GM23338 (cell line): ENCODE data around the gene PLAAT2. TPM values are rescaled to one million over a fixed set of nuclear protein-coding genes. Genes with fewer than 3 reads are reported as not detected.

Experiments used
- ATAC-seq: fragments of 200-7000 bp; cut with Tn5 transposase; 3 replicates; pipeline ENCODE4 v1.9.1; 2020
- DNase-seq: peaks from one replicate; pipeline ENCODE4 v3.0.0-alpha.2; 2015; ENCODE audit warnings: low spot score
- H2AFZ ChIP-seq: fragments of 200-600 bp; sonication (generic); 2 replicates; pipeline ENCODE4 v1.8.0; 2016; ENCODE audit warnings: antibody characterized with exemption, mild to moderate bottlenecking, moderate library complexity
- H3F3A ChIP-seq: fragments of 200-600 bp; sonication (generic); replicated peaks from 2 replicates; pipeline ENCODE4 v1.8.0; 2017; ENCODE audit warnings: antibody characterized with exemption, mixed run types, low read depth
- H3K27ac ChIP-seq: fragments of 200-600 bp; sonication (generic); 2 replicates; pipeline ENCODE4 v1.6.1; 2016; ENCODE audit warnings: low read depth
- H3K27me3 ChIP-seq: fragments of 200-600 bp; sonication (generic); 2 replicates; pipeline ENCODE4 v1.8.0; 2016; ENCODE audit warnings: mild to moderate bottlenecking, mixed run types, moderate library complexity; ENCODE audit not compliant: insufficient read depth
- H3K36me3 ChIP-seq: fragments of 200-600 bp; sonication (generic); 2 replicates; pipeline ENCODE4 v1.8.0; 2016; ENCODE audit warnings: mild to moderate bottlenecking; ENCODE audit not compliant: insufficient read depth
- H3K4me1 ChIP-seq: fragments of 200-600 bp; sonication (generic); 2 replicates; pipeline ENCODE4 v1.8.0; 2016; ENCODE audit warnings: mild to moderate bottlenecking, moderate library complexity; ENCODE audit not compliant: insufficient read depth
- H3K4me2 ChIP-seq: fragments of 200-600 bp; sonication (generic); 2 replicates; pipeline ENCODE4 v1.7.1; 2017; ENCODE audit warnings: mixed run types
- H3K4me3 ChIP-seq: fragments of 200-600 bp; sonication (generic); 2 replicates; pipeline ENCODE4 v1.6.1; 2016; ENCODE audit warnings: mixed run types
- H3K79me2 ChIP-seq: fragments of 200-600 bp; sonication (generic); replicated peaks from 2 replicates; pipeline ENCODE4 v1.8.0; 2017; ENCODE audit warnings: mild to moderate bottlenecking; ENCODE audit not compliant: insufficient read depth
- H3K9me2 ChIP-seq: fragments of 200-600 bp; sonication (generic); 2 replicates; pipeline ENCODE4 v1.8.0; 2017; ENCODE audit not compliant: insufficient read depth
- H4K20me1 ChIP-seq: fragments of 200-600 bp; sonication (generic); replicated peaks from 2 replicates; pipeline ENCODE4 v1.8.0; 2017; ENCODE audit warnings: mild to moderate bottlenecking; ENCODE audit not compliant: insufficient read depth
- H3K27ac Mint-ChIP-seq: 2 replicates; pipeline ENCODE4 v1.8.0; 2020; ENCODE audit warnings: inconsistent platforms, mild to moderate bottlenecking, moderate library complexity, mixed read lengths
- H3K27me3 Mint-ChIP-seq: 3 replicates; pipeline ENCODE4 v1.8.0; 2022; ENCODE audit warnings: low read depth, mild to moderate bottlenecking, moderate library complexity, mixed read lengths, inconsistent platforms; ENCODE audit not compliant: insufficient read depth, poor library complexity
- H3K36me3 Mint-ChIP-seq: 3 replicates; pipeline ENCODE4 v1.8.0; 2021; ENCODE audit warnings: low read depth, mild to moderate bottlenecking, inconsistent platforms, moderate library complexity, mixed read lengths
- H3K4me1 Mint-ChIP-seq: 3 replicates; pipeline ENCODE4 v1.8.0; 2020; ENCODE audit warnings: mild to moderate bottlenecking, inconsistent platforms, mixed read lengths
- H3K4me3 Mint-ChIP-seq: 3 replicates; pipeline ENCODE4 v1.8.0; 2021; ENCODE audit warnings: moderate library complexity, mild to moderate bottlenecking, inconsistent platforms, mixed read lengths
- H3K9me3 Mint-ChIP-seq: 3 replicates; pipeline ENCODE4 v1.8.0; 2020; ENCODE audit warnings: moderate library complexity, mild to moderate bottlenecking, inconsistent platforms, mixed read lengths
- EZH2 ChIP-seq: fragments of 200-600 bp; sonication (generic); IDR thresholded peaks from one replicate; pipeline ENCODE4 v1.8.0; 2017; ENCODE audit warnings: antibody characterized with exemption, mild to moderate bottlenecking, low read depth; ENCODE audit not compliant: unreplicated experiment
- EZH2phosphoT487 ChIP-seq: fragments of 200-600 bp; sonication (generic); IDR thresholded peaks from one replicate; pipeline ENCODE4 v1.8.1; 2018; ENCODE audit warnings: antibody characterized with exemption; ENCODE audit not compliant: unreplicated experiment
- POLR2AphosphoS5 ChIP-seq: IDR thresholded peaks from 2 replicates; pipeline ENCODE4 v1.6.1; 2016; ENCODE audit warnings: antibody characterized with exemption, low read depth
- polyA plus RNA-seq: library from polyadenylated mRNA; unstranded; fragments of >200 nt; fragmentation: Nextera tagmentation; extraction: Ambion mirVana; gene quantifications from 2 replicates; pipeline ENCODE4 v1.2.1, GENCODE V29; 2016
- total RNA-seq: library from RNA; depleted of rRNA; stranded (reverse); fragments of >200 nt; shearing (Covaris generic); gene quantifications from 2 replicates; pipeline ENCODE4 v1.2.3, GENCODE V29; 2014
- TF ChIP-seq, protein P1 (sequence below): fragments of 250-450 bp; sonication (Bioruptor Pico); IDR thresholded peaks from 2 replicates; pipeline ENCODE4 v1.5.0; 2020; ENCODE audit warnings: mild to moderate bottlenecking, moderate library complexity
- TF ChIP-seq, protein P2 (sequence below), 2 experiments: fragments of 200-600 bp in 1 of 2; sonication (generic) in 1 of 2; conservative IDR thresholded peaks; 2 replicates each; pipeline versions ENCODE4 v1.5.1 to v1.6.1; 2016 to 2017; ENCODE audit warnings: antibody characterized with exemption in 2 of 2, low read depth in 2 of 2, mild to moderate bottlenecking in 2 of 2, moderate library complexity in 1 of 2
- TF ChIP-seq, protein P3 (sequence below): IDR thresholded peaks from 2 replicates; pipeline ENCODE4 v1.6.1; 2016; ENCODE audit warnings: antibody characterized with exemption

PLAAT2 gene
- total and polyA plus RNA-seq, 2 experiments from 2014 or later = 0.66 to 0.78 TPM

DNA sequence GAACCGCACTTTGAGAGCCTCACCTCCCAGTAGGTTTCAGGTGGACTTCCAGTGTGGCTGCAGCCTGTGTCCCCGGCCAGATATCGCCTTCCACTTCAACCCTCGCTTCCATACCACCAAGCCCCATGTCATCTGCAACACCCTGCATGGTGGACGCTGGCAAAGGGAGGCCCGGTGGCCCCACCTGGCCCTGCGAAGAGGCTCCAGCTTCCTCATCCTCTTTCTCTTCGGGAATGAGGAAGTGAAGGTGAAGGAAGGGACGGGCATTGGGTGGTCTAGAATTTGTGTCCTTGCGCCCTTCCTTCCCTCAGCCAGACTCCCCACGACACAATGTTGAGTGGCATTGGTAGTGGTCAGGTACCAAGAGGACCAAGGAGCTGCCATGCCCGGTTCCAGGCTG is 54.4 kb downstream of the PLAAT2 start:
- H3K9me2 ChIP-seq = peaks cover 9% of the 10 kb centered on the region; the same call in 1 of the 2 replicates

DNA sequence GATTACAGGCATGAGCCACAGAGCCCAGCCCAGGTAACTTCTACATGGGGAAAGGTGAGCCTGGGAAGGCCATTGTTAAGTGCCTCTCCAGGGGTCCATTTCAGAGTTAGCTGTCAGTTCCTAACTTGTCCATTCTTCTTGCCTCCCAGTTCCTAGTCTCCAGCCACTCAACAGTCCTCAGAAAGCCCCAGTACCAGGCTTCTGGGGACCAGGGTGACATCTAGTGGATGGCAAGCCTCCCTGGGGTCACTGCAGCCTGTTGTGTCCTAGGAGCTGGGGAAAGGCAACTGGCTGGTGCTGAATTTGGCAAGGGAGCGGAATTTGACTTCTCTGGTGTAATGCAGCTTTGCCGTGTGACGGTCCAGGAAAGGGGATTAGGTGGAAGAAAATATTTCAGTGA is 55.2 kb downstream of the PLAAT2 start:
- H3F3A ChIP-seq = no peaks in the 10 kb centered on the region; the same call in 1 of the 2 replicates
- H4K20me1 ChIP-seq = no peaks in the 10 kb centered on the region
- H3K4me3 ChIP-seq = no peak overlapping the region
- H3K79me2 ChIP-seq = no peaks in the 10 kb centered on the region
- H2AFZ ChIP-seq = no peak overlapping the region
- no peak overlapping the region for H3K4me2 ChIP-seq
- H3K27ac ChIP-seq = no peak overlapping the region
- H3K27me3 Mint-ChIP-seq = peaks cover 11% of the 10 kb centered on the region
- peaks cover 45% of the 10 kb centered on the region for H3K4me1 Mint-ChIP-seq
- DNase-seq = peak; percentile 80
- no peak overlapping the region for H3K27ac Mint-ChIP-seq
- H3K27me3 ChIP-seq = no peaks in the 10 kb centered on the region
- TF ChIP-seq, protein P1, sequence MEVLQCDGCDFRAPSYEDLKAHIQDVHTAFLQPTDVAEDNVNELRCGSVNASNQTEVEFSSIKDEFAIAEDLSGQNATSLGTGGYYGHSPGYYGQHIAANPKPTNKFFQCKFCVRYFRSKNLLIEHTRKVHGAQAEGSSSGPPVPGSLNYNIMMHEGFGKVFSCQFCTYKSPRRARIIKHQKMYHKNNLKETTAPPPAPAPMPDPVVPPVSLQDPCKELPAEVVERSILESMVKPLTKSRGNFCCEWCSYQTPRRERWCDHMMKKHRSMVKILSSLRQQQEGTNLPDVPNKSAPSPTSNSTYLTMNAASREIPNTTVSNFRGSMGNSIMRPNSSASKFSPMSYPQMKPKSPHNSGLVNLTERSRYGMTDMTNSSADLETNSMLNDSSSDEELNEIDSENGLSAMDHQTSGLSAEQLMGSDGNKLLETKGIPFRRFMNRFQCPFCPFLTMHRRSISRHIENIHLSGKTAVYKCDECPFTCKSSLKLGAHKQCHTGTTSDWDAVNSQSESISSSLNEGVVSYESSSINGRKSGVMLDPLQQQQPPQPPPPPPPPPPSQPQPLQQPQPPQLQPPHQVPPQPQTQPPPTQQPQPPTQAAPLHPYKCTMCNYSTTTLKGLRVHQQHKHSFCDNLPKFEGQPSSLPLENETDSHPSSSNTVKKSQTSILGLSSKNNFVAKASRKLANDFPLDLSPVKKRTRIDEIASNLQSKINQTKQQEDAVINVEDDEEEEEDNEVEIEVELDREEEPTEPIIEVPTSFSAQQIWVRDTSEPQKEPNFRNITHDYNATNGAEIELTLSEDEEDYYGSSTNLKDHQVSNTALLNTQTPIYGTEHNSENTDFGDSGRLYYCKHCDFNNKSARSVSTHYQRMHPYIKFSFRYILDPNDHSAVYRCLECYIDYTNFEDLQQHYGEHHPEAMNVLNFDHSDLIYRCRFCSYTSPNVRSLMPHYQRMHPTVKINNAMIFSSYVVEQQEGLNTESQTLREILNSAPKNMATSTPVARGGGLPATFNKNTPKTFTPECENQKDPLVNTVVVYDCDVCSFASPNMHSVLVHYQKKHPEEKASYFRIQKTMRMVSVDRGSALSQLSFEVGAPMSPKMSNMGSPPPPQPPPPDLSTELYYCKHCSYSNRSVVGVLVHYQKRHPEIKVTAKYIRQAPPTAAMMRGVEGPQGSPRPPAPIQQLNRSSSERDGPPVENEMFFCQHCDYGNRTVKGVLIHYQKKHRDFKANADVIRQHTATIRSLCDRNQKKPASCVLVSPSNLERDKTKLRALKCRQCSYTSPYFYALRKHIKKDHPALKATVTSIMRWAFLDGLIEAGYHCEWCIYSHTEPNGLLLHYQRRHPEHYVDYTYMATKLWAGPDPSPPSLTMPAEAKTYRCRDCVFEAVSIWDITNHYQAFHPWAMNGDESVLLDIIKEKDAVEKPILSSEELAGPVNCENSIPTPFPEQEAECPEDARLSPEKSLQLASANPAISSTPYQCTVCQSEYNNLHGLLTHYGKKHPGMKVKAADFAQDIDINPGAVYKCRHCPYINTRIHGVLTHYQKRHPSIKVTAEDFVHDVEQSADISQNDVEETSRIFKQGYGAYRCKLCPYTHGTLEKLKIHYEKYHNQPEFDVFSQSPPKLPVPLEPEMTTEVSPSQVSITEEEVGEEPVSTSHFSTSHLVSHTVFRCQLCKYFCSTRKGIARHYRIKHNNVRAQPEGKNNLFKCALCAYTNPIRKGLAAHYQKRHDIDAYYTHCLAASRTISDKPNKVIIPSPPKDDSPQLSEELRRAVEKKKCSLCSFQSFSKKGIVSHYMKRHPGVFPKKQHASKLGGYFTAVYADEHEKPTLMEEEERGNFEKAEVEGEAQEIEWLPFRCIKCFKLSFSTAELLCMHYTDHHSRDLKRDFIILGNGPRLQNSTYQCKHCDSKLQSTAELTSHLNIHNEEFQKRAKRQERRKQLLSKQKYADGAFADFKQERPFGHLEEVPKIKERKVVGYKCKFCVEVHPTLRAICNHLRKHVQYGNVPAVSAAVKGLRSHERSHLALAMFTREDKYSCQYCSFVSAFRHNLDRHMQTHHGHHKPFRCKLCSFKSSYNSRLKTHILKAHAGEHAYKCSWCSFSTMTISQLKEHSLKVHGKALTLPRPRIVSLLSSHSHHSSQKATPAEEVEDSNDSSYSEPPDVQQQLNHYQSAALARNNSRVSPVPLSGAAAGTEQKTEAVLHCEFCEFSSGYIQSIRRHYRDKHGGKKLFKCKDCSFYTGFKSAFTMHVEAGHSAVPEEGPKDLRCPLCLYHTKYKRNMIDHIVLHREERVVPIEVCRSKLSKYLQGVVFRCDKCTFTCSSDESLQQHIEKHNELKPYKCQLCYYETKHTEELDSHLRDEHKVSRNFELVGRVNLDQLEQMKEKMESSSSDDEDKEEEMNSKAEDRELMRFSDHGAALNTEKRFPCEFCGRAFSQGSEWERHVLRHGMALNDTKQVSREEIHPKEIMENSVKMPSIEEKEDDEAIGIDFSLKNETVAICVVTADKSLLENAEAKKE = peak; percentile 50; the same call in 1 of the 2 replicates
- TF ChIP-seq, protein P2, sequence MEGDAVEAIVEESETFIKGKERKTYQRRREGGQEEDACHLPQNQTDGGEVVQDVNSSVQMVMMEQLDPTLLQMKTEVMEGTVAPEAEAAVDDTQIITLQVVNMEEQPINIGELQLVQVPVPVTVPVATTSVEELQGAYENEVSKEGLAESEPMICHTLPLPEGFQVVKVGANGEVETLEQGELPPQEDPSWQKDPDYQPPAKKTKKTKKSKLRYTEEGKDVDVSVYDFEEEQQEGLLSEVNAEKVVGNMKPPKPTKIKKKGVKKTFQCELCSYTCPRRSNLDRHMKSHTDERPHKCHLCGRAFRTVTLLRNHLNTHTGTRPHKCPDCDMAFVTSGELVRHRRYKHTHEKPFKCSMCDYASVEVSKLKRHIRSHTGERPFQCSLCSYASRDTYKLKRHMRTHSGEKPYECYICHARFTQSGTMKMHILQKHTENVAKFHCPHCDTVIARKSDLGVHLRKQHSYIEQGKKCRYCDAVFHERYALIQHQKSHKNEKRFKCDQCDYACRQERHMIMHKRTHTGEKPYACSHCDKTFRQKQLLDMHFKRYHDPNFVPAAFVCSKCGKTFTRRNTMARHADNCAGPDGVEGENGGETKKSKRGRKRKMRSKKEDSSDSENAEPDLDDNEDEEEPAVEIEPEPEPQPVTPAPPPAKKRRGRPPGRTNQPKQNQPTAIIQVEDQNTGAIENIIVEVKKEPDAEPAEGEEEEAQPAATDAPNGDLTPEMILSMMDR (conservative IDR thresholded peaks at IDR 0.05; ENCODE audit: low read depth in 2 of 2) = peak; percentile 63 to 88
- TF ChIP-seq EZH2 = no peak
- peaks cover 26% of the 10 kb centered on the region for H3K4me1 ChIP-seq
- ATAC-seq = peak; percentile 85
- peaks cover 8% of the 10 kb centered on the region; the same call in 2 of the 3 replicates for H3K9me3 Mint-ChIP-seq
- no peak overlapping the region for H3K4me3 Mint-ChIP-seq
- no peaks in the 10 kb centered on the region for H3K36me3 ChIP-seq
- H3K36me3 Mint-ChIP-seq = peaks cover 7% of the 10 kb centered on the region; the same call in 1 of the 3 replicates
- peaks cover 9% of the 10 kb centered on the region; the same call in 1 of the 2 replicates for H3K9me2 ChIP-seq

More for the DNA sequence above, 54.4 kb downstream of the PLAAT2 start:
- no peak overlapping the region for H3K4me3 Mint-ChIP-seq
- Histone ChIP-seq H3K4me2 (no peak overlapping the region), H3K79me2 (no peaks in the 10 kb centered on the region), H3F3A (no peaks in the 10 kb centered on the region; the same call in 1 of the 2 replicates), H4K20me1 (no peaks in the 10 kb centered on the region), H2AFZ (no peak overlapping the region), H3K4me1 (peaks cover 20% of the 10 kb centered on the region), H3K4me3 (no peak overlapping the region), H3K36me3 (no peaks in the 10 kb centered on the region), H3K27me3 (no peaks in the 10 kb centered on the region), H3K27ac (no peak overlapping the region)
- peaks cover 11% of the 10 kb centered on the region for H3K27me3 Mint-ChIP-seq
- TF ChIP-seq, protein P3, sequence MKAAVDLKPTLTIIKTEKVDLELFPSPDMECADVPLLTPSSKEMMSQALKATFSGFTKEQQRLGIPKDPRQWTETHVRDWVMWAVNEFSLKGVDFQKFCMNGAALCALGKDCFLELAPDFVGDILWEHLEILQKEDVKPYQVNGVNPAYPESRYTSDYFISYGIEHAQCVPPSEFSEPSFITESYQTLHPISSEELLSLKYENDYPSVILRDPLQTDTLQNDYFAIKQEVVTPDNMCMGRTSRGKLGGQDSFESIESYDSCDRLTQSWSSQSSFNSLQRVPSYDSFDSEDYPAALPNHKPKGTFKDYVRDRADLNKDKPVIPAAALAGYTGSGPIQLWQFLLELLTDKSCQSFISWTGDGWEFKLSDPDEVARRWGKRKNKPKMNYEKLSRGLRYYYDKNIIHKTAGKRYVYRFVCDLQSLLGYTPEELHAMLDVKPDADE = no peak
- no peak for TF ChIP-seq EZH2phosphoT487
- no peak for TF ChIP-seq POLR2AphosphoS5
- peaks cover 37% of the 10 kb centered on the region for H3K4me1 Mint-ChIP-seq
- DNase-seq (no peak), ATAC-seq (no peak)
- H3K9me3 Mint-ChIP-seq = peaks cover 2% of the 10 kb centered on the region; the same call in 1 of the 3 replicates
- H3K27ac Mint-ChIP-seq = no peak overlapping the region
- 0 out of 3 replicates have a peak, but pooled peaks cover 2% of the 10 kb centered on the region for H3K36me3 Mint-ChIP-seq
